HL-60 (cell line): ENCODE measurements around the gene PTTG1.

ENCODE experiments used
- DNase-seq, 2 experiments: peaks; one replicate each; pipeline ENCODE4 v3.0.0-alpha.2; 2010 to 2020; ENCODE audit warnings: low read depth in 1 of 2, low spot score in 1 of 2
- H3K27ac ChIP-seq: fragments of 250-450 bp; sonication (Bioruptor Pico); replicated peaks from 2 replicates; pipeline ENCODE4 v1.5.1; 2020; ENCODE audit warnings: mild to moderate bottlenecking, moderate library complexity
- H3K27me3 ChIP-seq: fragments of 250-450 bp; sonication (Bioruptor Pico); 2 replicates; pipeline ENCODE4 v1.5.1; 2021; ENCODE audit warnings: mild to moderate bottlenecking, moderate library complexity; ENCODE audit not compliant: insufficient read depth, poor library complexity, severe bottlenecking
- H3K4me3 ChIP-seq: replicated peaks from 2 replicates; pipeline ENCODE4 v1.5.1; 2011; ENCODE audit warnings: mild to moderate bottlenecking, control low read depth, low read length; ENCODE audit not compliant: insufficient read depth
- CTCF ChIP-seq: IDR thresholded peaks from one replicate; pipeline ENCODE4 v1.5.1; 2011; ENCODE audit warnings: low read length, control low read depth, inconsistent platforms; ENCODE audit not compliant: insufficient read depth
- GABPA ChIP-seq: IDR thresholded peaks from 2 replicates; pipeline ENCODE4 v1.6.1; 2012; ENCODE audit warnings: low read depth
- POLR2AphosphoS5 ChIP-seq: IDR thresholded peaks from 2 replicates; pipeline ENCODE4 v1.6.1; 2012; ENCODE audit warnings: low read depth
- REST ChIP-seq: IDR thresholded peaks from 2 replicates; pipeline ENCODE4 v1.6.1; 2012; ENCODE audit warnings: low read depth; ENCODE audit not compliant: insufficient replicate concordance
- SPI1 ChIP-seq: IDR thresholded peaks from 2 replicates; pipeline ENCODE4 v1.6.1; 2012; ENCODE audit warnings: low read depth, mild to moderate bottlenecking, borderline replicate concordance

The PTTG1 gene

GRCh38 chr5:160390787-160391696 is 30.6 kb upstream of the PTTG1 start:
- TF ChIP-seq SPI1 (no peak), GABPA (no peak), REST (no peak), CTCF (peak; percentile 3), POLR2AphosphoS5 (no peak)
- Histone ChIP-seq H3K27ac (no peak overlapping the region), H3K4me3 (no peak overlapping the region), H3K27me3 (no peaks in the 10 kb centered on the region)
- DNase-seq = no peak

GRCh38 chr5:160395111-160395510 is 26.5 kb upstream of the PTTG1 start:
- no peak for DNase-seq
- no peak overlapping the region for H3K4me3 ChIP-seq
- H3K27ac ChIP-seq = no peak overlapping the region
- TF ChIP-seq CTCF = no peak
- no peak for TF ChIP-seq SPI1
- no peak for TF ChIP-seq REST
- no peak for TF ChIP-seq GABPA
- TF ChIP-seq POLR2AphosphoS5 = no peak
- H3K27me3 ChIP-seq = no peaks in the 10 kb centered on the region

- Histone ChIP-seq H3K4me3 (no peak overlapping the region), H3K27me3 (no peaks in the 10 kb centered on the region), H3K27ac (no peak overlapping the region)
- DNase-seq = no peak
- TF ChIP-seq CTCF = no peak
- TF ChIP-seq GABPA = no peak
- no peak for TF ChIP-seq SPI1
- TF ChIP-seq POLR2AphosphoS5 = no peak
- no peak for TF ChIP-seq REST
Observed at GRCh38 chr5:160397492-160397891, 24.2 kb upstream of the PTTG1 start.
